Stimulated activated CD8-positive, alpha-beta memory T cell treated with anti-CD3 and anti-CD28 coated beads, Interleukin-4, amount 100 ng/mL, for 1 hour (primary cell): ENCODE measurements around the gene ART5.

Source experiments
- DNase-seq, 2 donors: peaks; one replicate each; pipeline ENCODE4 v3.0.0-alpha.2; 2020; ENCODE audit warnings: low read depth in 2 of 2, low spot score in 1 of 2

Gene ART5, protein sequence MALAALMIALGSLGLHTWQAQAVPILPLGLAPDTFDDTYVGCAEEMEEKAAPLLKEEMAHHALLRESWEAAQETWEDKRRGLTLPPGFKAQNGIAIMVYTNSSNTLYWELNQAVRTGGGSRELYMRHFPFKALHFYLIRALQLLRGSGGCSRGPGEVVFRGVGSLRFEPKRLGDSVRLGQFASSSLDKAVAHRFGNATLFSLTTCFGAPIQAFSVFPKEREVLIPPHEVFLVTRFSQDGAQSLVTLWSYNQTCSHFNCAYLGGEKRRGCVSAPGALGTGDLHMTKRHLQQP

DNA sequence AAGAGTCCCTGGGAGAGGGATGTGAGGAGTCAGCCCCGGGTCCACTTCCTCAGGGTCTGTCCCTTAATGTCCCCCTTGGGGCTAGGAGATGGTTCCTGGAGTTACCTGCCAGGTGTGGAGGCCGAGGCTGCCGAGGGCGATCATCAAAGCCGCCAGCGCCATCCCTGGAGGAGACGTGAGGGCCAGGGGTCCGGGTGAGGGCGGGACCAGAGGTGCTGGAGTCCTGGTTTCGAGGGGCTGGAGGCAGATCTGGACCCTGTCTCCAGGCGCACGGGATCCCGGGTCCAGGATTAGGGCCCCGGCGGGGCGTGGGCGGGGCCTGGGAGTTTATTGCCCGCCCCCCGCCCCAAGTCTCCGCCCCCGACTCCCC, at the start of gene ART5:
TSS of gene ART5 (minus strand) at position 292 of the 370 bp plus-strand sequence. CDS start at position 162, 130 bp downstream.
- DNase-seq, result no peak

DNA sequence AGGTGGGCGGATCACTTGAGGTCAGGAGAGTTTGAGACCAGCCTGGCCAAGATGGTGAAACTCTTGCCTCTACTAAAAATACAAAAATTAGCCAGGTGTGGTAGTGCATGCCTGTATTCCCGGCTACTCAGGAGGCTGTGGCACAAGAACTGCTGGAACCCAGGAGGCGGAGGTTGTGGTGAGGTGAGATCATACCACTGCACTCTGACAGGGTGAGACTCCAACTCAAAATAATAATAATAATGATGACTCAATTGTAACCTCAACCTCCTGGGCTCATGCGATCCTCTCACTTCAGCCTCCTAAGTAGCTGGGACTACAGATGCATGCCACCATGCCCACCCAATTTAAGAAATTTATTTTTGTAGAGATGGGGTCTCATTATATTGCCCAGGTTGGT, 45.0 kb upstream of the ART5 start:
- no peak for DNase-seq

DNA sequence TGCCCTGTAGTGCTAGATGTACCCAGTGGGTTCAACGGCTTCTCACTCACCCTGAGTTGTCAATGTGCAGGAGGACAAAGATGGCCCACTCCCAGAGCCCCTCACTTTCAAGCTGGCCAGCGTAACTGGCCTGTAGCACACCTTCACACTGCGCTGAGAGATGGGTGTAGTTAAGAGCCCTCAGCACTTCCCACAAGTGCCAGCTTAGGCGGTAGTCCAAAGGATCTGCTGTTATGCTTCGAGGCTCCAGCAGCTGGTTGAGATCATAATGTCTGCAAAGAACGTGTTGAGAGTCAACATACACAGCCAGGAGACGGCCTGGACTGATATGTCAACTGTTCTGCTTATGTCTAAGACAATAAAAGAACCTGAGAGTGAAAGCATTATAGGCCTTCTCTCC, 44.1 kb upstream of the ART5 start:
- DNase-seq, result no peak

DNA sequence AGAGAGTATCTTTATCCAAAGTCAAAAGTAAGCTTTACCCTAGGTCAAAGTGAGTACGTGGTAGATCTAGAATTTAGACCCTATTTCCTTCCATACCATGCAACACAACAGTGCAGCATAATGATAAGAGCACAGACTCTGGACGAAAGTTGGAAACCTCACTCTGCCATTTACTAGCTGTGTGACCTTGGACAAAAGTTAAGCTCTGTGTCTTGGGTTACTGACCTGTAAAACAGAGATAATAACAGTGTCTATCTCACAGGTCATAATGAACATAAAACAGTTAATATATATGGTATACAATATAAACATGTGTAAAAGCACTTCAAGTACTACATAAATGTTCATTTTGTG, 43.0 kb upstream of the ART5 start:
- DNase-seq, result no peak

DNA sequence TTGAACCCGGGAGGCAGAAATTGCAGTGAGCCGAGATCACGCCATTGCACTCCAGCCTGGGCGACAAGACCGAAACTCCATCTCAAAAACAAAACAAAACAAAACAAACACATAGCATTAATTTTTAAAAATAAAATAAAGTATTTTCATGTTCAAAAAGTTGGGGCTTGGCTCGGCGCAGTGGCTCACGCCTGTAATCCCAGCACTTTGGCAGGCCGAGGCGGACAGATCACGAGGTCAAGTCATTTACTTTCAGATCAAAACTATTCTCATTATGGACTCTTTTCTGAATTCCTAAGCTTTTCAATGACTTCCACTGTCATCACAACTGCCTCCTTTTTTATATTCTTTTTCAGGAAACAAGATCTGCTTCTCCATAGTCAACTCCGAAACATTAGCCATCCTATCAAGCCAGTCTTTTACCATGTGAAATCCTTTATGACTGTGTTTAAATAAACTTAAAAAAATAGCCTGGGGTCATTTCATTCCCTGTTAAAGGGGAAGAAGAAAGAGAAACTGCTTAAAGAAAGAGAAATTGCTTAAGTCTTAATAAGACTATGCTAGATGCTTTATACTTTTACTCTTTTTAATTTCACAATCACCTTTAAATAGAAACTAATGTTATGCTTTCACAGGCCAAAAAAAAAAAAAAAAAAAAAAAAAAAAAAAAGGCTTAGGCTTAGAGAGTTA, 42.5 kb upstream of the ART5 start:
- no peak for DNase-seq

DNA sequence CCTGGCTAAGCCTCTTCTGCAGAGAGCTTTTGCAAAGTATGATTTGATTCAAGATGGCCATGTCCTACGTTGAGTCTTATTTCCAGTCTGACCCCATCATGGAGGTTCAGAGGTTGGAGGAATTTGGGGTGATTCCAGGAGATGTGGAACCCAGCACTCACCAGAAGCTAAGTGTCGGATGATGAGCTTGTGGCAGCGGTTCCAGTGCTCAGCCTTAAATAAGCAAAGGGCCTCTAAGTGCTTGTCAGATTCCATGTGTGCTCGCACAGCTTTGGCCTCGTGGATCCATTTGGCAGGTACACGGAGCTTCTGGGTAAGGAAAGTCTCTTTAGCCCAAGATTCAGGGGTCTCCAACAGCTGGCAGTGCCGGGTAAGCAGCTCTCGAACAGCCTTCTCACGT, 41.2 kb upstream of the ART5 start:
- no peak for DNase-seq

DNA sequence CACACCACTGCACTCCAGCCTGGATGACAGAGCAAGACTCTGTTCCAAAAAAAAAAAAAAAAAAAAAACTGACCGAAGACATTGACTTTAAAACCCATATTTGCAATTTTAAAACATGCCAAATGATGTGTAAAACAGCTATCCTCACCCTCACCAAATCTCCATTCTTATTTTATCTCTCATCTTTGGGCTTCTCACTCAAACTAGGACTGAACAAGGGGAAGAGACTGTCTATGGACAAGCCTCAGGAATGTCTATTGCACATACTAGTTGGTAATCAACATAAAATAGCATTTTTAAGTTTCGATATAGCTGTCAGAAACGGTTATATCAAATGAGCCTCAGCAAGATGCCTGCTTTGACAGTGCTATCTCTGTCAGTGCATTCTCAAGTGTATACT, 37.3 kb upstream of the ART5 start:
- DNase-seq, result no peak

DNA sequence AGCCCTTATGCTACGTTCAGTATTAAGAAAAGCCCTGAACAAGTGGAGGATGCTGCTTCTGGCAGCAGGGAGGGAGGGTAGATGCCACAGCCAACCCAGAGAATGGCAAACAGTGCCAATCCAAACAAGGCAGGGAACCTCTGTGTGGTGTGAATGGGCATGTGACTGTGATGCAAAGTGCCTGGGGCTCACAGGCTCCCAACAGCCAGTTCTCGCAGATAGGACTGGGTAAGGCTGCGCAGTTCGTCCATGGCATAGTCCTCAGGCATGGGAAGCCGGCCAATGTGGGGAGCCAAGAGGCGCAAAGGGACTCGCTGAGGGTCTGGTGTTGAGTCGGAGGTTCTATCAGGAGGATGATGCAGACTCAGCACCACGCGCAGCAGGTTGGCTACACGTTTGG, 34.2 kb upstream of the ART5 start:
- DNase-seq, result no peak

DNA sequence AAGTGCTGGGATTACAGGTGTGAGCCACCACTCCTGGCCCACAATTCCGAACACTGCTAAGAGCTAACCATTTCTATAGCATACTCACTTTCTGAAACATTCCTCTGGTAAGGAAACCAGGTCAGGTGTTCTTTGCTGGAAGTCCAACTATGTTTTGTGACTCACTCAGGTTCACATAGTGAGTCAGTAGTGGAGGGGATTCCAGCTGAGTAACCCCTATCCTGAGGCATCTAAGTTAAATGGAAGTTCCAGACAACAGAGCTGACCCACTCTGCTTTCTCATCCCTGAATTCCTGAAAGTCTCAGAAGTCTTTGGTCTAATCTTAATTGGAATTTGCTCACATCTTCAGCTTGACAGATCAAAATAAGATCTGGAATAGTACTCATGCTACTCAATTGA, 32.4 kb upstream of the ART5 start:
- no peak for DNase-seq

DNA sequence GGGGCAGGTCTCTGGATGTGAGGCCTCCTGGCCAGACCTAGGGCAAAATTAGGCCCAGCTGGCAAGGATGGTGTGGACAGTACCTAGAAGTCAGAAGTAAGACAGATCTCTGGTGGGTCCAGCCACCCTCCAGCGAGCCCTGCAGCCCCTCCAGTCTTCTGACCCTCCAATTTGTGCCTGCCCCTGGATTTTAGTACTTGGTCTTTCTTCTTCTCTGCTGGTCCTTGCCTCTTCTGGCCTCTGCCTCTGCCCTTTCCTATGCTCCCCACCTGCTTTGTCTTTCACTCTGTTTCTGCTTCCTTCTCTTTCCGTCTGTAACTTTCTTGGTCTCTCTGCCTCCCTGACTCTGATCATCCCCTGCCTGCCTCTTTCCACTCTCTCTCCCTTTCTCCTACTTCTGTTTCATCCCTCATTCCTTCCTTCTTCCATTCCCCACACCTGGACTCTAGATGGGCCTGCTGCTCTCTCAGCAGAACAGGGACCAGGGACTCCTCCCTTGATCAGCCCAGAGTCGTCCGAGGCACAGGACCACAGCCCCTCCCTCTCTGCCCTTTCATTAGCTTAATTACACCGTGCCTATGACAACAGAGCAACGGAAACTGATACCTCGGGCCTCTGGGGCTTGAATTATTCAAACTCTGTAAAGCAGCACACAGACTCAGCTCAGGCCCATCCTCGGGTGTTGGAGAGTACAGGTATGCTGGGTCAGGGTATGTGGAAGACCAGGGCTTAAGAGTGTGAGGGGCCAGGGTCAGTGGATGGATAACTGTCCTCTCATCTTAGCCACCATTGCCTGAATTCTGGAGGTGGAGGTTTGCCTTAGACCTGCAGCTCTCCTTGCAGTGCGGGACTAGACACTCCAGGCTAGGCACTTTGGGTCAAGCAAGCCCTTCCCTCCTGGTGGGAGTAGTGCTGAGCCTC, 29.8 kb upstream of the ART5 start, which contains the start of gene CHRNA10:
TSS of gene CHRNA10 (minus strand) at position 51 of the 921 bp plus-strand sequence. CDS start 72 bp downstream, outside the sequence.
- DNase-seq, result no peak

DNA sequence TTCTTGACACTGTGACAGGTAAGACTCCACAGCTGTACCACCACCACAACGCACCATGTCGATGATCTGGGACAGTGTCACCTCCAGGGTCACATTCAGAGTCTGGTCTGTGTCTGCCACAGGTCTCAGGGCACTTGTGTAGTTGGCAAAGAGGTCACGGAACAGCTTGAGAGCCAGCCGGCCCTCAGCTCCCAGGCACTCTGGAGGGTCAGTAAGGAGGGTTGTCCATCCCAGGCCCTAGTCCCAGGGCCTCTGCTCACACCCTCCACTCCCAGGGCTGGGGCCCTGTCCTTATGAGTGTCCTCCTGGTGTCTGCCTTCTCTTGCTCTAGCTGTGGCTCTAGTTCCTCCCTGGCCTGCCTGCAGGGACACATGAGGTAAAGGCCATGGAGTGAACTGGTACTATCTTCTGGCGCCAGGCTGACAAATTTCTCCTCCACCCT, 28.0 kb upstream of the ART5 start:
- DNase-seq, result no peak

DNA sequence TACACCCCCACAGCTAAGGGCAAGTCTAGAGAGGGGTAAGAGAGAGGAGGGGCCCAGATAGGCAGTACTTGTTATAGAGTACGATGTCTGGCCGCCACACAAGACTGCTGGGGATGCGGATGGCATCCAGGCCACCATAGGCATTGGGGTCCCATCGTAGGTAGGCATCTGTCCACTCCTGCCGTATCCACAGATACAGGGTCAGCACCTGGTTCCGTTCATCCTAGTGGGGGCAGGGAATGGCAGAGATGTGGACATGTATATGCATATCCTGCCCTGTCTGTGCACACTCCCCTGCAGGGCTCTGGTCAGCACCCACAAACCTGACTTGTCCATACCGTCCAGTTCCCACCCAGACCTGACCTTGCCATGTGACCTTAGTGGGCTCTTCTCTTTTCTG, 27.3 kb upstream of the ART5 start:
- DNase-seq, result no peak

DNA sequence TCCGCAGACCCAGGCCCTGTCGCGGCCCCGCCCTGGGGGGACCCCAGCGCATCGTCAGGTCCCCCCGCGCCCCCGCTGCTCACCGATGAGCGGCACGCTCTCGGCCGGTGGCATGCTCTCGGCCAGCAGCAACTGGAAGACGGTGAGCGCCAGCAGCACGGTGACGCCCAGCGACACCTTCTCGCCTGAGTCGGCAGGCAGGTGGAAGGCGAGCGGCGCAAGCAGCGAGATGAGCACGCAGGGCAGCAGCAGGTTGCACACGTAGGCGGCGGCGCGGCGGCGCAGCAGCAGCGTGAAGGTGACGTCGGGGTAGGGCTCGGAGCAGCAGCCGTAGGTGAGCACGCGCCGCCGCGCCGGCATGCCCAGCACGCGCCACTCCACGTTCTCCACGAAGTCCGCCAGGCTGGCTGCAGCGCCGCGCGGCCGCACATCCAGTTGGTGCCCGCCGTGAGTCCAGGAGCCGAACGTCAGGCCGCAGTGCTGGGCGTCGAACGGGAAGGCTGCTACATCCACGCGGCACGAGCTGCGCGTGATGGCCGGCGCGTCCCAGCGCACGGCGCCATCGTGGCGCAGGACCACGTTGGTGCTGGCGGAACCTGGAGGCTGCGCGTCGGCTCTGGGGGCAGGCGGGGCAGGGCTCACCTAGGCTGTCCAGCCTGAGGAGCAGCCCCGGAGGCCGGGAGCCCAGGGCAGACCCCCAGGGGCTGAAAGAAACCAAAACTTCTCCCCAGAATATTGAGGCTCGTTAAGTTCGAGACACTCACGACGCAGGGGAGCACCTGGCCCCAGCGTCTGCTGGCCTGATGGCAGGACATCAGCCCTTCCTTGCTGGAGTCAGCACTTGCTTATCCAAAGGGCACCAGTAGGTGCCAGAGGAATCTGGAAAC, 25.6 kb upstream of the ART5 start:
- no peak for DNase-seq

DNA sequence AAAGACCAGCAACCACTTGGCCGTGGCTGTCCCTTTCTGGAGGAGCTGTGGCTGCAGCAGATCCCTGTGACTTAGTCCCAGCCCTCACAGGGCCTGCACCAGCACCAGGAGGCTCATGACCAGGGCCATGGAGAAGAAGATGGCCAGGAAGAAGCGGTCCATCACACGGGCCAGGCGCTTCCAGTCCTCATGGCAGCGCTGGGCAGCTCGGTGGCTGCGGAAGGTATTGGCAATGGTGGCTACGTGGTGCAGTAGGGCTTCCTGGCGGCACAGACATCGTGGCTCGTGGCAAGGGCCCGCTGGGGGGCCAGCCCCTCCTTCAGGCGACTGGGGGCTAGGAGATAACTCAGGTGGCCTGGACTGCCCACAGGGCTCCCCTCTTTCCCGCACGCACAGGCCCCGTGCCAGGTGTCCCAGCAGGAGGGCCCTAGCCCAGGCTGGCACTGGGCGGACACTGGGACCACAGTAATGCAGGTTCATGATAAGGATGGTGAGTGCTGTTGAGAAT, 24.3 kb upstream of the ART5 start:
- no peak for DNase-seq

DNA sequence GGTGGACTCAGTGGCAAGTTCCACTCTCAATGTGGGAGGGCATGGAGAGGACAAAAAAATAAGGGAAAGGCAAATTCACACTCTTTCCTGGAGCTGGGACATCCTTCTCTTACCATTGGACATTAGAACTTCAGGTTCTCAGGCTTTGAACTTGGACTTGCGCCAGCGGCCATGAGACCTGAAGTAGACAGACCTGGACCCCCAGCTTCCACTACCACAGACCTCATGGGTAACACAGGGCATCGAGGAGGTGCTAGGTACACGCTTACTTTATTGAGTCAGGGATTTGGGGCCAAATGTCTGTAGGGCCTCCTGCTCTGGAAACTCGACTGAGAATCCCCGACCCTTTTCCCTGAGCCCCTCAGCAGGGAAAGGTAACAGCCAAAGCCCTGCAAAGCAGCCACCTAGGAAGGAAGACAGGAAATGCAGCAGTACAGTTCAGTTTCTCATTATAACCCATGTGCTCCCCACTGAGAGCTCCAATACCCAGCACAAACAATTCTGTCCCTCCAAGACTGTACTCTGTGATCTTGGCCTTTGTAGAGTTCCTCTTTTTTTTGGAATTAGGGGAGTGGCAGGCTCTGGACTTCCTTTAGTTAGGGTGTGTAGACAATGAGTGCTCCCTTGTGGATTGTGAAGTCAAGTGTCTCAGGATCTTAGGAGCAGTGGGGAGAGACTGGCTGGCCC, 23.7 kb upstream of the ART5 start:
- DNase-seq, result no peak

DNA sequence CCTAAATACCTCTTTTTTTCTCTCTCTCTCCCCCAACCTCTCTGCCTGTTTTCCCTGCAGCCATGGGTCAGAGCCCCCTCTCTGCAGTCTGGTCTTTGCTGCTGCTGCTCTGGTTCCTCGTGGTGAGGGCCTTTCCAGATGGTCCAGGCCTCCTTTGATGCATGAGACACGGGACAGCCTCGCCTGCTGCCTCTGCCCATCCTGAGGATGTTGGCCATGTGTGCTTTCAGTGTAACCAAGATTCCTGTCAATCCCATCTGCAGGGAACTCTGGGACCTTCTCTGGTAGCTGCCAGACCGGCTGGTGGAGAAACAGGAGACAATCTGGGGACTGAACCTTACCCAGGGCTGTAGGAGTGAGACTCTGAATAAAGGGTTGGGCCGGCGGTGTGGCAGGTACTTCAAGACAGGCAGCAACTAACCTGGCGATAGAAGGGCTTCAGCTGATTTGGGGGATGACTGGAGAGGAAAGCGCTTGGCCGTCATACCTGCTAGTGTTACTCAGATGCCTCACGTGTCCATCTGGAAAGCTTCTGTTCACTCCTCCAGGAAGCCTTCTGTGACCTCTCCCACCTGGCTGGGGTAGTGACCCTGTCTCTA, 22.3 kb upstream of the ART5 start:
- no peak for DNase-seq

DNA sequence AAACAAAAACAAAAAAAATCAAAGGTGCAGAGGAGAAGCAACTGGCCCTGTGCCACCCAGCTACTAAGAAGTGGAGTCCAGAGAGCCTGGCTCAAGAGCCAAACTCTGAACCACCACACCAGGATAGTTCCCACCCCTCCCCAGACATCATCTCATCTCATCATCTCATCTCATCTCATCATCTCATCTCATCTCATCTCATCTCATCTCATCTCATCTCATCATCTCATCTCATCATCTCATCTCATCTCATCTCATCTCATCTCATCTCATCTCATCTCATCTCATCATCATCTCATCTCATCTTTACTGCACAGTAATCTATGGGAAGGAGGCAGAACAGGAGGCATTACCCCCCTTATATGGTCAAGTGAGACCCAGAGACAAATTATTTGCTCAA, 21.1 kb upstream of the ART5 start:
- DNase-seq, result no peak

DNA sequence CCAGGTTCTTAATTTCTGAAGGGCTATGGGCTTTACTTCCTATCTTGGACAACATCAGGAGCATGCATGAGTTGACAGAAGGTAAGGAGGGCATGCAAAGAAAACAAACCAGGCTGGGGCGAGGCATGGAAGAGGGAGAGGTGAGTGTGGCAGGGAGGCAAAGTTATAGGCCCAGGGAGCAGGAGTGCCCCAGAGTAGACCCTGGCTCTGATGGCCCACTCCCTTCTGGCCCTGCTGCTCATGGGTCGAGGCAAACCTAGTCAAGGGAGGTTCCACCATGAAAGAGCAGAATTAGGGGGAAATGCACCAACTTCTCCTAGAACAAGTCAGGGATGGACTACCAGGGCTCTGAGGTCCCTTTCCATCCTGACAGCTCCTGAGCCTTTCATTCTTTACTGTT, 19.2 kb upstream of the ART5 start:
- DNase-seq, result no peak

DNA sequence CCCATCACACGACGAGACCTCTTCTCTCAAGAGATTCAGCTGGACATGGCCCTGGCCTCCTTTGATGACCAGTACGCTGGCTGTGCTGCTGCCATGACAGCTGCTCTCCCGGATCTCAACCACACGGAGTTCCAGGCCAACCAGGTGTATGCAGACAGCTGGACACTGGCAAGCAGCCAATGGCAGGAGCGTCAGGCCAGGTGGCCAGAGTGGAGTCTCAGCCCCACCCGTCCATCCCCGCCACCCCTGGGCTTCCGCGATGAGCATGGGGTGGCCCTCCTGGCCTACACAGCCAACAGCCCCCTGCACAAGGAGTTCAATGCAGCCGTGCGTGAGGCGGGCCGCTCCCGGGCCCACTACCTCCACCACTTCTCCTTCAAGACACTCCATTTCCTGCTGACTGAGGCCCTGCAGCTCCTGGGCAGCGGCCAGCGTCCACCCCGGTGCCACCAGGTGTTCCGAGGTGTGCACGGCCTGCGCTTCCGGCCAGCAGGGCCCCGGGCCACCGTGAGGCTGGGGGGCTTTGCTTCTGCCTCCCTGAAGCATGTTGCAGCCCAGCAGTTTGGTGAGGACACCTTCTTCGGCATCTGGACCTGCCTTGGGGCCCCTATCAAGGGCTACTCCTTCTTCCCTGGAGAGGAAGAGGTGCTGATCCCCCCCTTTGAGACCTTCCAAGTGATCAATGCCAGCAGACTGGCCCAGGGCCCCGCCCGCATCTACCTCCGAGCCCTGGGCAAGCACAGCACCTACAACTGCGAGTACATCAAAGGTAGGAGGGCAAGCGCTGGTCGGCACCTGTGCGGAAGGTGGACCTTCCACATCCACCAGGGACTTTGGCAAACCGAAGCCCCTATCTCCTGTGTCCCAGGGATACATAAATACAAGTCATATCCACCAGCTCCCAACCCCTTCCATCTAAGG, 18.1 kb upstream of the ART5 start:
- no peak for DNase-seq
